NT2/D1 (cell line): ENCODE measurements around the gene ANXA4.
"Not testable (repeated sequence)": the region's sequence is repeated elsewhere in the genome, so short reads cannot be mapped to it uniquely, and the experiment has no call there.

Experiments used
- DNase-seq: peaks from one replicate; pipeline ENCODE4 v3.0.0-alpha.2; 2011; ENCODE audit warnings: low read depth, low spot score
- H3K27me3 ChIP-seq: 2 replicates; pipeline ENCODE4 v1.6.0; 2011; ENCODE audit warnings: mild to moderate bottlenecking; ENCODE audit not compliant: insufficient read length, insufficient read depth
- H3K36me3 ChIP-seq: 2 replicates; pipeline ENCODE4 v1.6.1; 2011; ENCODE audit warnings: mild to moderate bottlenecking, low read length, mixed read lengths; ENCODE audit not compliant: insufficient read depth, insufficient read length
- H3K4me1 ChIP-seq: 2 replicates; pipeline ENCODE4 v1.5.1; 2011; ENCODE audit not compliant: insufficient read depth, insufficient read length
- H3K4me3 ChIP-seq: 2 replicates; pipeline ENCODE4 v1.5.1; 2011; ENCODE audit warnings: low read depth; ENCODE audit not compliant: insufficient read length
- H3K9ac ChIP-seq: 2 replicates; pipeline ENCODE4 v1.6.0; 2011; ENCODE audit warnings: low read depth; ENCODE audit not compliant: insufficient read length
- H3K9me3 ChIP-seq: 2 replicates; pipeline ENCODE4 v1.5.1; 2011; ENCODE audit warnings: mild to moderate bottlenecking, low read length; ENCODE audit not compliant: insufficient read depth
- SUZ12 ChIP-seq: IDR thresholded peaks from 2 replicates; pipeline ENCODE4 v1.6.1; 2011; ENCODE audit not compliant: insufficient read length, insufficient read depth; ENCODE audit errors: extremely low read depth
- YY1 ChIP-seq: IDR thresholded peaks from 2 replicates; pipeline ENCODE4 v1.6.1; 2011; ENCODE audit not compliant: insufficient read length, insufficient read depth
- ZNF274 ChIP-seq: IDR thresholded peaks from 2 replicates; pipeline ENCODE4 v1.6.1; 2011; ENCODE audit warnings: mild to moderate bottlenecking, low read depth, low read length

Gene ANXA4

DNA sequence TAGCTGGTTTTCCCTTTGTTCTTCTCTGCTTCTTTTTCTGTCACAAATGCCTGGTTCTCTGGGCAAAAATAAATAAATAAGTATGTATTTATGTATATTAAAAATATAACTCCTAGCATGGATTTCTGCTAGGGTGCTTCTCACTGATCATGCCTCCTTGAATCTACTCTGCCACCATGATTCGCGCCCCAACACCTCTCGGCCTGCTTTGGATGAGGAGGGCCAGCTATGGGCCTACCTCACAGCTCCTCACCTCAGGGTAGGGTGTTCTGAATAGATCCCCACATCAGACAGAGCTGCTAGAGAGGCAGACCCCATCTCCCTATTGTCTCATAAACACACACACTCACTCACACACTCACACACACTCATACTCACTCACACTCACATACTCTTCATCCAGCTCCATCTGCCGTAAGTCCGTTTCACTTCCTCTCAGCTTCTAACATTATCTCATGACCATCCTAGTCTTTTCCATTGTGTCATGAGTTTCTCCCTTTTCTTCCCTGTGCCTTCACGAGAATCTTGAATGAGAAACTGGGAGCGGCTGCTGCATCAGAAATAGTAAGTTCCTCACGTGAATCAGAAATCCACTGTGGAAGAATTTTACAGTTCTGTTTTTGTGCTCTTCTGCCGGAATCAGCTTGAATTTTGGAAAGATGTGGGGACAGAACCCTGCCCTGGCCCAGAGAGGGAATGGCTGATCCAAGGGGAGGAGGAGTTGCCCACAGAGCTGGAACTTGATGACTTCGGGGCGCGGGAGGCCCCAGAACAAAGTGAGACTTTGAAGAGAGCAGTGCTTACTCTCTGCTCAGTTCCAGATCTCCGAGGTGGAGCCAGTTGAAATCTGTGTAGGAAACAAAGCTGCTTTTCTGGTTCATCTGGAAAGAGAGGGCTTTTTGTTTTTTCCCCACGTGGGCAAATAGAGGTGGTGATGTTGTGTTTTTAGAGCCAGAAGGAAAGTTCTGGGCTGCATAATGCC lies 20.9 kb downstream of the ANXA4 start:
- Histone ChIP-seq H3K4me3 (no peak overlapping the region), H3K9ac (no peak overlapping the region), H3K9me3 (no peaks in the 10 kb centered on the region), H3K27me3 (no peaks in the 10 kb centered on the region), H3K36me3 (no peaks in the 10 kb centered on the region), H3K4me1 (no peaks in the 10 kb centered on the region)
- no peak for DNase-seq
- TF ChIP-seq ZNF274 (no peak), YY1 (no peak), SUZ12 (no peak)

DNA sequence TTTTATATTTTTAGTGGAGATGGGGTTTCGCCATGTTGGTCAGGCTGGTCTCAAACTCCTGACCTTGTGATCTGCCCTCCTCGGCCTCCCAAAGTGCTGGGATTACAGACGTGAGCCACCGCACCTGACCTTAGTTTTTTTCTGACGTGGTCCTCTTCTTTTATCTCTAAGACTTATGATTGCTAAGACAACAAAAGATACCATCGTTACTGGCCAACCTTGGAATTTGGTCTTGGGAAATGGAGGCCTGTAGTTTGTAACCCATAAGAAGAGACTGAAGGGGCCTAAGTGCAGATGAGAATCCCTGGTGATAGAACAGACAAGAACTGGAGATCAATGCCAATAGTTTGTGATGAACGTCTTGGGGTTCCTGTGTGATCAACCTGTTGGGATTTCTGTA lies 21.9 kb downstream of the ANXA4 start:
- not testable (repeated sequence) for H3K36me3 ChIP-seq, H3K9ac ChIP-seq, H3K9me3 ChIP-seq, H3K4me1 ChIP-seq, H3K27me3 ChIP-seq, DNase-seq, H3K4me3 ChIP-seq

DNA sequence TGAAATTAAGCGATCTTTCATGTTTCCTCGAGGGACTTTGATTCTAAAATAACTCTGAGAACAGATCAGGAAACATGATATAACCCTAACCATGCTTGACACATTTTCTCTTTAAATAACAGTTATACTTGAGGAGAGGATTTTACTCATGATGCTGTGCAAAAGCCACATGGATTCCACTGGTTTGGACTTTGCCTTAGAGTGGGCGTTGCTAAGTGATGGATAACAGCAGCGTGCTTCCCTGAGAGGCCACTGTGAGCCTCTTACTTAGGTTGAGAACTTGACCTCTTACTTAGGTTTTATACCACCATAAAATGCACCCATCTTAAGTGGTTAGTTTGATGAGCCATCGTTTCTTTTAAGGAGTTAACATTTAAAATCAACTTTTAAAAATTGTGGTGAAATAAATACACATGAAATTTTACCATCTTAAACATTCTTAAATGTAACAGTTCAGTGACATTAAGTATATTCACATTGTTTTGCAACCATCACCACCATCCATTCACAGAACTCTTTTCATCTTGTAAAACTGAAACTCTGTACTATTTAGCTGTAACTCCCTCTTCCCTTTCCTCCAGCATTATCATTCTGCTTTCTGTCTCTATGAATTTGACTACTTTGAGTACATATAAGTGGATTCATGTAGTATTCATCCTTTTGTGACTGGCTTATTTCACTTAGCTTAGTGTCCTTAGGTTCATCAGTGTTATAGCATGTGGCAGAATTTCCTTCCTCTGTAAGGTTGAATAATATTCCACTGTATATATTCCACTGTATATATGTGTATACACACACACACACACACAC lies 22.6 kb downstream of the ANXA4 start:
- no peak overlapping the region for H3K4me3 ChIP-seq
- DNase-seq = no peak
- H3K27me3 ChIP-seq = no peaks in the 10 kb centered on the region
- H3K36me3 ChIP-seq = no peaks in the 10 kb centered on the region
- H3K4me1 ChIP-seq = no peaks in the 10 kb centered on the region
- H3K9ac ChIP-seq = no peak overlapping the region
- no peaks in the 10 kb centered on the region for H3K9me3 ChIP-seq
- TF ChIP-seq ZNF274 = no peak
- no peak for TF ChIP-seq SUZ12
- TF ChIP-seq YY1 = no peak

- Histone ChIP-seq H3K36me3 (no peaks in the 10 kb centered on the region), H3K9ac (no peak overlapping the region), H3K4me3 (no peak overlapping the region), H3K9me3 (no peaks in the 10 kb centered on the region), H3K27me3 (no peaks in the 10 kb centered on the region), H3K4me1 (no peaks in the 10 kb centered on the region)
- DNase-seq = no peak
- TF ChIP-seq ZNF274 (no peak), SUZ12 (no peak), YY1 (no peak)
These were observed 23.1 kb downstream of the ANXA4 start for GRCh38 chr2:69765096-69765380.

- no peak for DNase-seq
- H3K9ac ChIP-seq = no peak overlapping the region
- no peaks in the 10 kb centered on the region for H3K27me3 ChIP-seq
- no peaks in the 10 kb centered on the region for H3K9me3 ChIP-seq
- H3K36me3 ChIP-seq = no peaks in the 10 kb centered on the region
- H3K4me1 ChIP-seq = peaks cover 3% of the 10 kb centered on the region
- H3K4me3 ChIP-seq = no peak overlapping the region
- no peak for TF ChIP-seq SUZ12
- no peak for TF ChIP-seq ZNF274
- no peak for TF ChIP-seq YY1
These were observed 24.1 kb downstream of the ANXA4 start for GRCh38 chr2:69766014-69766413.

DNA sequence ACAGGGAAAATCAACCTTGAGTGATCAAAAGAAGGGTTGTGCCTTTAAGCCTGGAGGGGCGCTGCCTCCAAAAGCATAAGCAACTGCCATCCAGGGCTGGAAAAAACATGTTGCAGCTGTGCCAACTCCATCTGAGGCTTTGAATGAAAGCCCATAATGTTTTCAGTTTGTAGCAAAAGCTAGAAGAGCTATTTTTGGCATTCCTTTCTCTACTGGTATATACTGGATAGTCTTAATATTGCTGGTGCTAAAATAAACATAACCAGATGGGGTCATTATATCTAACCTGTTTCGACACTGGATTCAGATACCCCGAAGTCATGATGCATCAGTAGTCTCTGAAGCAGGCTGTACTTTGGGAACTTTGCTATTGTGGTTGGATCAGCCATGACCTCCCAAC lies 25.1 kb downstream of the ANXA4 start:
- no peaks in the 10 kb centered on the region for H3K36me3 ChIP-seq
- no peak for DNase-seq
- no peak overlapping the region for H3K9ac ChIP-seq
- TF ChIP-seq YY1 = no peak
- TF ChIP-seq SUZ12 = no peak
- H3K27me3 ChIP-seq = no peaks in the 10 kb centered on the region
- H3K9me3 ChIP-seq = no peaks in the 10 kb centered on the region
- no peak overlapping the region for H3K4me3 ChIP-seq
- H3K4me1 ChIP-seq = peaks cover 3% of the 10 kb centered on the region

DNA sequence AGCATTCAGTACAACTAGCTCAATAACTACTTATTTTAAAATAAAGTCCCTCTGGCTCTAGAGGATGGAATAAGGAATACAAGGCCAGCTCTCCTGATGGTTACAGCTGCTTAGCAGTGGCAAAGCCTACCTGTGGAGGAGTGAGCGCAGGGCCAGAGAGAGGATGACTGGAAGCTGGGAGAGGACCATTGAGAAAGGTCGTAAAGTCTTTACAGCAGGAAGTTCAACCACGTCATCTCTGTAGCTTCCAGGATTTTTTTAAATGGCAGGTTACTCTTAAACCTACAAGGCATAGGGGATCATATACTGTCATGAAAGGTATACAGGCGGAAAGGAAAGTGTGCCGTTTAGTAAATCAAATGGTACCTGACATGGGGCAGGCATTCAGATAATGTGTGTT lies 26.3 kb downstream of the ANXA4 start:
- no peak for TF ChIP-seq ZNF274
- TF ChIP-seq YY1 = no peak
- TF ChIP-seq SUZ12 = no peak
- Histone ChIP-seq H3K4me1 (peaks cover 3% of the 10 kb centered on the region), H3K27me3 (no peaks in the 10 kb centered on the region), H3K9ac (no peak overlapping the region), H3K36me3 (no peaks in the 10 kb centered on the region), H3K4me3 (no peak overlapping the region), H3K9me3 (no peaks in the 10 kb centered on the region)
- DNase-seq = no peak

GRCh38 chr2:69768789-69769188 lies 26.9 kb downstream of the ANXA4 start:
- H3K27me3 ChIP-seq = no peaks in the 10 kb centered on the region
- TF ChIP-seq SUZ12 (no peak), ZNF274 (no peak), YY1 (no peak)
- no peak for DNase-seq
- no peaks in the 10 kb centered on the region for H3K36me3 ChIP-seq
- no peak overlapping the region for H3K9ac ChIP-seq
- H3K4me1 ChIP-seq = peaks cover 3% of the 10 kb centered on the region
- no peak overlapping the region for H3K4me3 ChIP-seq
- no peaks in the 10 kb centered on the region for H3K9me3 ChIP-seq
